ENCODE results near the gene DSCAML1. TPM values are rescaled to one million over a fixed set of nuclear protein-coding genes. Genes with fewer than 3 reads are reported as not detected.
A peak's percentile ranks its signal among the peaks of the same experiment; 100 is the strongest.

DSCAML1 gene
- total RNA-seq, 1 donor from 2014 or later, result 1.3 TPM

DNA sequence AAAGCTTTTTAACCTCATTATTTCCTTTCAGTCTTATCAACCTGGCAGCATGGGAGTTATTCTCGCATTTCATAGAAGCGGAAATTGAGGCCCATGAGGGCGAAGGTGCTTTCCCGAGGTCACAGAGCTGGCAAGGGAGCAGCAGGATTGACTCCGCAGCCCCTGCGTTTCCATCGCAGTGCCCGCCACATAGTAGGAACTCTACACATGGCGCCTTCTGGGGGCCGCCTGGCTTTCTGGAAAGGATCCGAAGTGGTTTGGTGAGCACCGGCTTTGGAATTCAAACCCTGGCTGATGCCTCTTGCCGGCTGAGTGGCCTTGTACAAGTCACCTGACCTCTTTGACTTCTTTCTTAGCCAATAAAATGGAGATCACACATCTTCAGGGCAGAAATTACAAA is 376.0 kb downstream of the DSCAML1 start:
- TF ChIP-seq CTCF (IDR thresholded peaks at IDR 0.05), result no peak
- Histone ChIP-seq H3K4me3 (no peak overlapping the region), H3K36me3 (no peaks in the 10 kb centered on the region), H3K4me1 (no peaks in the 10 kb centered on the region), H3K9me3 (no peaks in the 10 kb centered on the region), H3K27me3 (no peaks in the 10 kb centered on the region), H3K27ac (no peak overlapping the region)
- intact Hi-C loops (cut with DNase I), result loop anchor here (10.0 kb wide), 1 partner anchor 384 kb away; no protein-coding TSS in a partner anchor
- DNase-seq, result peak; percentile 48
- ATAC-seq, result no peak

DNA sequence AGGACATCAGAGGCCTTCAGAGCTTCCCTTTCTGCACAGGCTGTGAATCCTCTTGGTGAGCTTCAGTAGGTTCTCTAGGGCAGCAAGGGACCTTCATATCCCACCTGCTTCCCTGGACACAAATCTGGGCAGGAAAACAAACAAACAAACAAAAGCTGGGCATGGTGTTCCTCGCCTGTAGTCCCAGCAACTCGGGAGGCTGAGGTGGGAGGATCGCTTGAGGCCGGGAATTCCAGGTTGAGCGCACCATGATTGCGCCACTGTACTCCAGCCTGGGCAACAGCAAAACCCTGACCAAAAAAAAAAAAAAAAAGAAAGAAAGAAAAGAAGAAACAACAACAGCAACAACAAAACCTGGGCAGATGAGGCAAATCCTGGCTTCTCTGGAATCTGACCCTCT is 376.4 kb downstream of the DSCAML1 start:
- intact Hi-C loops (cut with DNase I), result loop anchor here (10.0 kb wide), 1 partner anchor 384 kb away; no protein-coding TSS in a partner anchor
- H3K27ac ChIP-seq, result no peak overlapping the region
- H3K27me3 ChIP-seq, result no peaks in the 10 kb centered on the region
- no peak for TF ChIP-seq CTCF (IDR thresholded peaks at IDR 0.05)
- H3K4me1 ChIP-seq, result no peaks in the 10 kb centered on the region
- no peaks in the 10 kb centered on the region for H3K9me3 ChIP-seq
- H3K4me3 ChIP-seq, result no peak overlapping the region
- peak; percentile 26 for DNase-seq
- no peaks in the 10 kb centered on the region for H3K36me3 ChIP-seq
- ATAC-seq, result no peak

GRCh38 chr11:117420143-117420485 is 376.9 kb downstream of the DSCAML1 start:
- Histone ChIP-seq H3K4me1 (no peaks in the 10 kb centered on the region), H3K27ac (no peak overlapping the region), H3K27me3 (no peaks in the 10 kb centered on the region), H3K36me3 (no peaks in the 10 kb centered on the region), H3K9me3 (no peaks in the 10 kb centered on the region), H3K4me3 (no peak overlapping the region)
- intact Hi-C loops (cut with DNase I), result loop anchor here (10.0 kb wide), 1 partner anchor 385 kb away; no protein-coding TSS in a partner anchor
- TF ChIP-seq CTCF (IDR thresholded peaks at IDR 0.05), result no peak
- ATAC-seq (no peak), DNase-seq (peak; percentile 58)

- H3K4me3 ChIP-seq, result no peak overlapping the region
- ATAC-seq, result no peak
- no peak overlapping the region for H3K27ac ChIP-seq
- intact Hi-C loops (cut with DNase I), result loop anchor here (10.0 kb wide), 1 partner anchor 385 kb away; no protein-coding TSS in a partner anchor
- no peaks in the 10 kb centered on the region for H3K27me3 ChIP-seq
- H3K4me1 ChIP-seq, result no peaks in the 10 kb centered on the region
- H3K36me3 ChIP-seq, result no peaks in the 10 kb centered on the region
- peak; percentile 54 for DNase-seq
- H3K9me3 ChIP-seq, result no peaks in the 10 kb centered on the region
- no peak for TF ChIP-seq CTCF (IDR thresholded peaks at IDR 0.05)
These were observed 377.4 kb downstream of the DSCAML1 start for GRCh38 chr11:117419482-117420142.

- no peak for TF ChIP-seq CTCF (IDR thresholded peaks at IDR 0.05)
- no peak overlapping the region for H3K27ac ChIP-seq
- H3K4me1 ChIP-seq, result no peaks in the 10 kb centered on the region
- no peak overlapping the region for H3K4me3 ChIP-seq
- no peaks in the 10 kb centered on the region for H3K36me3 ChIP-seq
- ATAC-seq (no peak), DNase-seq (peak; percentile 21)
- H3K27me3 ChIP-seq, result no peaks in the 10 kb centered on the region
- no peaks in the 10 kb centered on the region for H3K9me3 ChIP-seq
- intact Hi-C loops (cut with DNase I), result no loop called here
These were observed 378.1 kb downstream of the DSCAML1 start for GRCh38 chr11:117418737-117419481.
